Loucy (cell line): Measurements from ENCODE around the gene FAM120B.

Experiments used
- H2AFZ ChIP-seq: fragments of 200-600 bp; sonication (generic); 2 replicates; pipeline ENCODE4 v1.6.0; 2016; ENCODE audit warnings: antibody characterized with exemption, mild to moderate bottlenecking, low read length, moderate library complexity
- H3F3A ChIP-seq: fragments of 200-600 bp; 2 replicates; pipeline ENCODE4 v1.6.0; 2016; ENCODE audit warnings: antibody characterized with exemption, low read depth, mild to moderate bottlenecking
- H3K27me3 ChIP-seq: fragments of 200-600 bp; sonication (generic); 2 replicates; pipeline ENCODE4 v1.6.1; 2014; ENCODE audit warnings: low read length, mild to moderate bottlenecking; ENCODE audit not compliant: insufficient read depth, poor library complexity, severe bottlenecking
- H3K36me3 ChIP-seq: fragments of 200-600 bp; sonication (generic); 2 replicates; pipeline ENCODE4 v1.6.1; 2016; ENCODE audit warnings: low read length; ENCODE audit not compliant: insufficient read depth
- H3K4me1 ChIP-seq: fragments of 200-600 bp; sonication (generic); 2 replicates; pipeline ENCODE4 v1.5.1; 2014; ENCODE audit warnings: low read length, mild to moderate bottlenecking; ENCODE audit not compliant: insufficient read depth, poor library complexity, severe bottlenecking
- H3K4me2 ChIP-seq: fragments of 200-600 bp; sonication (generic); 2 replicates; pipeline ENCODE4 v1.6.0; 2014; ENCODE audit warnings: antibody characterized with exemption, low read length, low read depth, mild to moderate bottlenecking; ENCODE audit not compliant: poor library complexity, severe bottlenecking
- H3K4me3 ChIP-seq: fragments of 200-600 bp; sonication (generic); 2 replicates; pipeline ENCODE4 v1.5.1; 2014; ENCODE audit warnings: low read length, mild to moderate bottlenecking, mixed read lengths; ENCODE audit not compliant: poor library complexity, severe bottlenecking
- H3K79me2 ChIP-seq: fragments of 200-600 bp; sonication (generic); 2 replicates; pipeline ENCODE4 v1.6.1; 2014; ENCODE audit warnings: low read length; ENCODE audit not compliant: insufficient read depth
- H3K9ac ChIP-seq: fragments of 200-600 bp; sonication (generic); 2 replicates; pipeline ENCODE4 v1.6.0; 2014; ENCODE audit warnings: mild to moderate bottlenecking, low read depth, low read length, moderate library complexity; ENCODE audit not compliant: poor library complexity, severe bottlenecking
- H3K9me2 ChIP-seq: fragments of 200-600 bp; sonication (generic); replicated peaks from 2 replicates; pipeline ENCODE4 v1.6.1; 2016; ENCODE audit warnings: low read depth, low read length, mixed read lengths
- H3K9me3 ChIP-seq: fragments of 200-600 bp; sonication (generic); 2 replicates; pipeline ENCODE4 v1.6.1; 2014; ENCODE audit warnings: mild to moderate bottlenecking, antibody characterized with exemption, low read length, low read depth; ENCODE audit not compliant: insufficient read depth
- H4K20me1 ChIP-seq: fragments of 200-600 bp; sonication (generic); 2 replicates; pipeline ENCODE4 v1.6.0; 2014; ENCODE audit warnings: antibody characterized with exemption, low read length, mild to moderate bottlenecking; ENCODE audit not compliant: insufficient read depth, poor library complexity, severe bottlenecking
- CTCF ChIP-seq: fragments of 200-600 bp; sonication (generic); conservative IDR thresholded peaks from 2 replicates; pipeline ENCODE4 v1.5.1; 2014; ENCODE audit warnings: mild to moderate bottlenecking, antibody characterized with exemption, low read length
- EZH2phosphoT487 ChIP-seq: fragments of 200-600 bp; IDR thresholded peaks from 2 replicates; pipeline ENCODE4 v1.6.1; 2018; ENCODE audit warnings: antibody characterized with exemption, mild to moderate bottlenecking, moderate library complexity, borderline replicate concordance

FAM120B gene

GRCh38 chr6:170345662-170346061, 39.1 kb downstream of the FAM120B start:
- peaks cover 5% of the 10 kb centered on the region; the same call in 1 of the 2 replicates for H3K79me2 ChIP-seq

GRCh38 chr6:170346649-170347048, 40.1 kb downstream of the FAM120B start:
- peaks cover 13% of the 10 kb centered on the region; the same call in 1 of the 2 replicates for H3K9me3 ChIP-seq
- no peak overlapping the region for H2AFZ ChIP-seq
- H3K79me2 ChIP-seq = peaks cover 5% of the 10 kb centered on the region; the same call in 1 of the 2 replicates
- H3K4me2 ChIP-seq = no peak overlapping the region
- H3K4me3 ChIP-seq = no peak overlapping the region
- no peak overlapping the region for H3K9ac ChIP-seq
- H3K36me3 ChIP-seq = peaks cover 44% of the 10 kb centered on the region; the same call in 1 of the 2 replicates
- no peak for TF ChIP-seq CTCF
- no peak for TF ChIP-seq EZH2phosphoT487
- no peaks in the 10 kb centered on the region for H3F3A ChIP-seq
- no peaks in the 10 kb centered on the region for H3K27me3 ChIP-seq
- H3K4me1 ChIP-seq = peaks cover 22% of the 10 kb centered on the region
- no peaks in the 10 kb centered on the region for H4K20me1 ChIP-seq
- no peaks in the 10 kb centered on the region for H3K9me2 ChIP-seq

More at GRCh38 chr6:170345662-170346061, 39.1 kb downstream of the FAM120B start:
- peaks cover 5% of the 10 kb centered on the region; the same call in 1 of the 2 replicates for H3K9me3 ChIP-seq
- no peaks in the 10 kb centered on the region for H3F3A ChIP-seq
- H3K4me2 ChIP-seq = no peak overlapping the region
- H3K9ac ChIP-seq = no peak overlapping the region
- H3K36me3 ChIP-seq = peaks cover 35% of the 10 kb centered on the region; the same call in 1 of the 2 replicates
- no peaks in the 10 kb centered on the region for H3K9me2 ChIP-seq
- H3K4me3 ChIP-seq = no peak overlapping the region
- H4K20me1 ChIP-seq = no peaks in the 10 kb centered on the region
- no peak overlapping the region for H2AFZ ChIP-seq
- H3K4me1 ChIP-seq = peaks cover 22% of the 10 kb centered on the region
- TF ChIP-seq CTCF (no peak), EZH2phosphoT487 (no peak)
- H3K27me3 ChIP-seq = no peaks in the 10 kb centered on the region

- TF ChIP-seq EZH2phosphoT487 (no peak), CTCF (no peak)
- Histone ChIP-seq H3K79me2 (peaks cover 5% of the 10 kb centered on the region; the same call in 1 of the 2 replicates), H3K4me2 (no peak overlapping the region), H3K27me3 (no peaks in the 10 kb centered on the region), H3K36me3 (peaks cover 44% of the 10 kb centered on the region; the same call in 1 of the 2 replicates), H3K4me3 (no peak overlapping the region), H4K20me1 (no peaks in the 10 kb centered on the region), H3K9ac (no peak overlapping the region), H3K4me1 (peaks cover 22% of the 10 kb centered on the region), H3F3A (no peaks in the 10 kb centered on the region), H3K9me2 (no peaks in the 10 kb centered on the region), H2AFZ (no peak overlapping the region), H3K9me3 (peaks cover 17% of the 10 kb centered on the region; the same call in 1 of the 2 replicates)
Observed at GRCh38 chr6:170347091-170347490, 40.5 kb downstream of the FAM120B start.
